UCSD-AML1 (cell line): Measurements from ENCODE around the gene MGAT2.
"Not testable (repeated sequence)": the region's sequence is repeated elsewhere in the genome, so short reads cannot be mapped to it uniquely, and the experiment has no call there.

Experiments used
- DNase-seq: peaks from one replicate; lab custom pipeline; 2025; ENCODE audit not compliant: unreplicated experiment; lab: John Stamatoyannopoulos, UW

MGAT2 gene

DNA sequence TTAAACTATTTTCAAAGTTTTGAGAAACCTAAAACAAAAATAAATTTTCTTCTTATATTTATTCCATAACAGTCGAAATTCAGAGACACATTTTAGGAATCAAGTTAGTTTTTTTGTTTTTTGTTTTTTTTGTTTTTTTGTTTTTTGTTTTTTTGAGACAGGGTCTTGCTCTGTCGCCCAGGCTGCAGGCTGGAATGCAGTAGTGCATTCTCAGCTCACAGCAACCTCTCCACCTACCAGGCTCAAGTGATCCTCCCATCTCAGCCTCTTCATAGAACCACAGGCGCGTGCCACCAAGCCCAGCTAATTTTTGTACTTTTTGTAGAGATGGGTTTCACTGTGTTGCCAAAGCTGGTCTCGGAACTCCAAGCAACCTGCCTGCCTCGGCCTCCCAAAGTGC lies 32.9 kb downstream of the MGAT2 start:
- DNase-seq: no peak

- no peak for DNase-seq
These were observed 33.9 kb downstream of the MGAT2 start for GRCh38 chr14:49654511-49654910.

- not testable (repeated sequence) for DNase-seq
These were observed 36.9 kb downstream of the MGAT2 start for GRCh38 chr14:49657500-49657899.

DNA sequence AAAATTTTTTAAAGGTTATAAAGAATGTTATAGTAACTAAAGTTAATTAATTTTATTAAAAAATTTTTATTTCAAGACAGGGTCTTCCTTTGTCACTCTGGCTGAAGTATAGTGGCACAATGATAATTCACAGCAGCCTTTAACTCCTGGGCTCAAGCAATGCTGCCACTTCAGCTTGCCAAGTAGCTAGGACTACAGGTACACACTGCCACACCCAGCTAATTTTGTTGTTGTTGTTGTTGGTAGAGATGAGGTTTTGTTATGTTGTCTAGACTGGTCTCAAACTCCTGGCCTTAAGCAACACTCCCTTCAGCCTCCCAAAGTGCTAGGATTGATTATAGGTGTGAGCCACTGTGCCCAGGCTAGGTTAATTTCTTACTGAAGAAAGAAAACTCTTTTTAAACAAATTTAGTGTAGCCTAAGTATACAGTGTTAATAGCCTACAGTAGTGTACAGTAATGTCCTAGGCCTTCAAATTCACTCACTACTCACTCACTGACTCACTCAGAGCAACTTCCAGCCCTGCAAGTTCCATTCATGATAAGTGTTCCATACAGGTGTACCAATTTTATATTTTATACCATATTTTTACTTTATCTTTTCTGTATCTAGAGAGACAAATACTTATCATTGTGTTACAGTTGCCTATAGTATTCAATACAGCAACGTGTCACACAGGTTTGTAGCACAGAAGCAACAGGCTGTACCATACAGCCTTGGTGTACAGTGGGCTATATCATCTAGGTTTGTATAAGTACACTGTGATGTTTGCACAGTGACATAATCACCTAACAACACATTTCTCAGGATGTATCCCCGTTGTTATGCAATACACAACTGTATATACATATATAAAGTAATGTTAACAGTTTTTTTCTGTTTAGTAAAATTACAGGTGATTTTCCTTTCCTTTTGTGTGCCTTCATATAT lies 39.2 kb downstream of the MGAT2 start:
- DNase-seq: no peak

- DNase-seq: no peak
These were observed 49.9 kb downstream of the MGAT2 start for GRCh38 chr14:49670475-49670874.
